DND-41 (cell line): ENCODE results near the gene KCNG4.

Experiments
- CTCF ChIP-seq: IDR thresholded peaks from 2 replicates; pipeline ENCODE4 v1.5.1; 2012; ENCODE audit warnings: borderline replicate concordance, low read length, moderate library complexity, mild to moderate bottlenecking; ENCODE audit not compliant: poor library complexity, severe bottlenecking; ENCODE audit errors: extremely low read depth
- EZH2 ChIP-seq: IDR thresholded peaks from 3 replicates; pipeline ENCODE4 v1.6.1; 2012; ENCODE audit warnings: borderline replicate concordance, low read depth, mild to moderate bottlenecking, moderate library complexity, low read length, inconsistent platforms; ENCODE audit not compliant: severe bottlenecking

GRCh38 chr16:84259691-84260090 is 19.9 kb upstream of the KCNG4 start:
- no peak for TF ChIP-seq CTCF
- TF ChIP-seq EZH2 = no peak
